HG02885 (cell line): ENCODE measurements around the gene CNOT3.
A peak's percentile ranks its signal among the peaks of the same experiment; 100 is the strongest.
"Not testable (repeated sequence)": the region's sequence is repeated elsewhere in the genome, so short reads cannot be mapped to it uniquely, and the experiment has no call there.

Experiments
- ATAC-seq: cut with Tn5 transposase; IDR thresholded peaks from one replicate; pipeline ENCODE4 v1.9.1; 2021; ENCODE audit warnings: mild to moderate bottlenecking; ENCODE audit not compliant: unreplicated experiment, poor library complexity

Gene CNOT3

DNA sequence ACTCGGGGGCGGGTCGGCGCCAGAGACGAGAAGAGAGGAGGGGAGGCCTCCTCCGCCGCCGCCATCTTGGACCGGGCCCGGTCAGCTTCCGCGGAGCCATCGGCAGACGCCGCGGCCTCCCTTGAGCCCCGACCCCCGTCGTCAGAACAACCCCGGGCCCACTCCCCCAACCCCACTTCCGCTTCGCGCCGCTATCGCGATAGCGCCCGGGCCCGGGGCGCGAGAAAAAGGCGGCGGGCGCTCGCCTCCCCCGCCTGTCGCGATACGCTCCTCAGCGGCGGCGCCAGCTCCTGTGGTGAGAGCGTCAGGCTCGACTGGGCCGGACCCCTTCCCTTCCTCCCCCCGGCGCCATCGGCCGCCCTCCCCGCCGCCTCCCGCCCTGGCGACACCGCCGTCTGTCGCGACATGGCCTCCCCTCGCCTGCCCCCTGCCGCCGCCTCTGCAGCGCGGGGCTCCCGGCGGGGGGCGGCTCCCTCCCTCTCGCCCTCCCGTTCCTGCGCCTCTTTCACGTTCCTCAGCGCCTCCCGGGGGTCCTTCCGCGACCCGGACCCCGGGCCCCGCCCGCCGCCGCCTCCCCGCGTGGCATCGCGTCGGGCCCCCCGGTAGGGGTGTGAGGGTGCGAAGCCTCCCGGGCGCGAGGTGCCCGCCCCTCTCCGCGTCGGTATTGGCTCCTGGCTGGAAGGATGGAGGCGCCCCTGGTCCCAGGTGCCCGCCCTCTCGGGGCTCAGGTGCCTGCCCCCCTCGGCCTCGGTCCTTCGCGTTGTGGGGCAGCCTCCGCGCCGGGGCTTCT, at the start of gene CNOT3:
Gene CNOT3, plus strand, starts transcription at position 64 of the 790 bp plus-strand sequence. CDS start 5,217 bp downstream, outside the sequence.
- ATAC-seq, result no peak

DNA sequence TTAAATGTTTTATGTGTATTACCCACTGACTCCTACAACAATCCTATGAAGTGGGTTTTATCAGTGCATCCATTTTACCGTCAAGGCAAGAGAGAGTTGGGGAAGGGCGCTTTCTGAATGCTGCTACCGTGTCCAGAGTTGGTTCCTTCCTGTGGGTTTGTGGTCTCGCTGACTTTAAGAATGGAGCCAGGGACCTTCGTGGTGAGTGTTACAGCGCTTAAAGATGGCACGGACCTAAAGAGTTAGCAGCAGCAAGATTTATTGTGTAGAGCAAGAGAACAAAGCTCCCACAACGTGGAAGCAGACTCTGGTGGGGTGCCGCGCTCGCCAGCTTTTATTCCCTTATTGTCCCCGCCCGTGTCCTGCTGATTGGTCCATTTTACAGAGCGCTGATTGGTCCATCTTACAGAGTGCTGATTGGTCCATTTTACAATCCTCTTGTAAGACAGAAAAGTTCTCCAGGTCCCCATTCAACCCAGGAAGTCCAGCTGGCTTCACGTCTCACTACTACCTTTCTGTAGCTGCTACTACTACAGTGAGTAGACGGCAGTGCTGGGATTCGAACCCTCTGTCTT, 43.0 kb upstream of the CNOT3 start:
- ATAC-seq, result no peak

DNA sequence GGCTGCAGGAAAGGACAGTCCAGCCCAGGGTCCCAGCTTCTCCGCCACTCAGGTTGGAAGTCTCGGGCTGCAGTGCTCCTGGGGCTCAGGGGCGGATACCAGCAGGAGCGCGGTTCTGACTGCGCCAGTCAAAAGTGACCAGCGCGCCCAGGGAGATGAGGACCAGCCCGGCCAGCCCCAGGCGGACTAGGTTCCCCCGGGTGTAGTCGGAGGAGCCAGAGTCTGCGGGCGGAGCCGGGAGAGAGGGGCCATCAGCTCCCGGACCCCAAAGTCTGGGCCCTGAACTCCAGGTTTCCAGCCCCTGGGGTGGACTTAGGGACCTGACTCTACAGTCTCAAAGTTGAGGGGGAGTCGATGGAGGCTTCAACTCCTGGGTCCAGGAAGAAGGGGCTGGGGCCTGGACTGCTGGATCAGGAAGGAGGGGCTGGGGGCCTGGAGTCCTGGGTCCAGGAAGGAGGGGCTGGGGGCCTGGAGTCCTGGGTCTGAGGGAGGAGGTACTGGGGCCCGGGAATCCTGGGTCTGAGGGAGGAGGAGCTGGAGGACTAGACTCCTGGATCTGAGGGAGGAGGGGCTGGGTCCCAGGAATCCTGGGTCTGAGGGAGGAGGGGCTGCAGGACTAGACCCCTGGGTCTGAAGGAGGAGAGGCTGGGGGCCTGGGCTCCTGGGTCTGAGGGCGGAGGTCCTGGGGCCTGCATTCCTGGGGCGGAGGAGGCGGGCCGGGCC, 42.3 kb upstream of the CNOT3 start:
- ATAC-seq, result no peak

DNA sequence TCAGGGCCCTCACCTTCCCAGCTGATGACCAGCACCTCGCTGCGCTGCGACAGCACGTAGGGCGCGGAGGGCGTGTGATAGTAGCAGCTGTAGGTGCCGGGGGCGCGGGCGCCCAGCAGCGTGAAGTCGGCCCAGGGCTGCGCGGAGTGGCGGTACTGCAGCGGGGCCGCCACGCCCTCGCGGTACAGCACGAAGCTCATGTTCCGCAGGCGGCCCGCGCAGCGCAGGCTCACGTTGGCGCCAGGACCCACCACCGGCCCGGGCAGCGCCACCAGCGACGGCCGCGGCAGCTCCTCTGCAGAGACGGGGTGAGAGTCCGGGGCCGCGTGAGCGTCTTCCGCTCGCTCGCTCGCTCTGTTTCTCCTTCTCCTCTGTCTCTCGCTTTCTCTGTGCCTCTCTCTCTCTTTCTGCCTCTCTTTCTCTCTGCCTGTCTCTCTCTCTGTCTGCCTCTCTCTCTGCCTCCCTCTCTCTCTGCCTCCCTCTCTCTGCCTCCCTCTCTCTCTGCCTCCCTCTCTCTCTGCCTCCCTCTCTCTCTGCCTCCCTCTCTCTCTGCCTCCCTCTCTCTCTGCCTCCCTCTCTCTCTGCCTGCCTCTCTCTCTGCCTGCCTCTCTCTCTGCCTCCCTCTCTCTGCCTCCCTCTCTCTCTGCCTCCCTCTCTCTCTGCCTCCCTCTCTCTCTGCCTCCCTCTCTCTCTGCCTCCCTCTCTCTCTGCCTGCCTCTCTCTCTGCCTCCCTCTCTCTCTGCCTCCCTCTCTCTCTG, 41.5 kb upstream of the CNOT3 start:
- ATAC-seq, result not testable (repeated sequence)

DNA sequence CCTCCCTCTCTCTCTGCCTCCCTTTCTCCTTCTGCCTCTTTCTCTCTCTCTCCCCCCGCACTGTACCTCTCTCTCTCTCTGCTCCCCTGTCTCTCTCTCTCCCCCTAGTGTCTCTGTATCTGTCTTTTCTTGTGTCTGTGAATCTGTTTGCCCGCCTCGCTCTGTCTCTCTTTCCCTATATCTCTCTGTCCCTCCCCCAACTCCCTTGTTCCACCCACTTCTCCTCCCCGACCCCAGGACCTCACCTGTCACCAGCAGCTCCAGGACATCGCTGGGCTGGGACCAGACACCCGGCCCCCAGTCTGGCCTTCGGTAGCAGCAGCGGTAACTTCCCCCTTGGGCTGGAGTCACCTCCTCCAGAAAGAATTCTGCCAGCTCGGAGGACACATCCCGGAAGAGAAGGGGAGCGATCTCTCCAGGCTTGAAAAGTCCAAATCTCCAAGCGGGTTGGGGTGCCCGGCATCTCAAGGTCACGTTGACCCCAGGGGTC, 40.9 kb upstream of the CNOT3 start:
- ATAC-seq, result no peak

DNA sequence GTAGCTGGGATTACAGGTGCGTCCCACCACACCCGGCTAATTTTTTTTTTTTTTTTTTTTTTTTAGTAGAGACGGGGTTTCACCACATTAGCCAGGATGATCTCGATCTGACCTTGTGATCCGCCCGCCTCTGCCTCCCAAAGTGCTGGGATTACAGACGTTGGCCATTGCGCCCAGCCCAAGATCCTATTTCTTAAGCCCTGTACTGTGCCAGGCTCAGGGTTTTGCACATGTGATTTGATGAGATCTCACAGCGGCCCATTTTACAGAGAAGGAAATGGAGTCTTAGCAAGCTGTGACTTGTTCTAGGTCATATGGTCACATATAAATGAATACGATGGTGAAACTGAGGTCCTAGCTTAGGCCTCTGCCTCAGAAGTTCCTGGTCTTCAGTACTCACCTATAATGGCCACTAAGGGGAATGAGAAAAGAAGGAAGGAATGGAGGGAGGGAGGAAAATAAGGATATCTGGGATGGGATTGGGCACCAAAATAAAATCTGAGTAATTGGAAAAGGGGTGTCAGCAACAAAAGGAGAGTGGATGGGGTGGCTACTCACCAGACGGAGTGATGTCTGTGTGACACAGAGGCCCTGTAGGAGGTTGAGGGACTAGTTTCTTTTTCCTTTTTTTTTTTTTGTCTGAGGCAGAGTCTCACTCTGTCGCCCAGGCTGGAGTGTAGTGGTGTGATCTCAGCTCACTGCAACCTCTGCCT, 38.2 kb upstream of the CNOT3 start:
- no peak for ATAC-seq

DNA sequence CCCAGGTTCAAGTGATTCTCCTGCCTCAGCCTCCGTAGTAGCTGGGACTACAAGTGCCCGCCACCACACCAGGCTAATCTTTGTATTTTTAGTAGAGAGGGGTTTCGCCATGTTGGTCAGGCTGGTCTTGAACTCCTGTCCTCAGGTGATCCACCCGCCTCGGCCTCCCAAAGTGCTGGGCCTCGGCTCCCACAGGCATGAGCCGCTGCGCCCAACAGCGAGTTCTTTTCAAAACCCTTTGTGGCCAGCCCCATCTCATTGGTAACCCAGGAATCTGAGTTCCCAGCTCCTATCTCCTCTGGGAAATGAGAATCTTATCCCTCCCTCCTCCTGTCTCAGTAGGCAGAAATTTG, 37.7 kb upstream of the CNOT3 start:
- ATAC-seq, result not testable (repeated sequence)

DNA sequence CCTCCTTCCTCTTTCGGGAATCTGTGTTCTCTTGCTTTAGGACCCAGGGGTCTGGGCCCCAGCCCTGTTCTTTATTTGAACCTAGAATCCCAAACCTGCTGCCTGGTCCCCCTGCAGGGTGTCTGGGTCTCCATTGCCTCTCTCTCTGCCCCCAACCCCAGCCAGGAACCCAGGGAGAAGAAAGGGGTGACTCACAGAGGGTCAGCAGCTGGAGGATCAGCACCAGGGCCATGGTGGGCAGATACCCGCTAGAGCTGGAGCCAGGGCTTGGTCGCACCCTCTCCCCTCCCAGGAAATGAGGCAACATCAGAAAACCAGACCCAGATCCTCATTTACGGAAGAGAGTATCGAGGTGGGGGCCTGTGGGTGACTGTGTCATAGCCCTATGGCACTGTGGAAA, 37.0 kb upstream of the CNOT3 start, which contains the start of gene OSCAR:
Gene OSCAR, minus strand, starts transcription at position 243 of the 400 bp plus-strand sequence. Its CDS starts 11 bp downstream, at position 232.
- ATAC-seq, result no peak

DNA sequence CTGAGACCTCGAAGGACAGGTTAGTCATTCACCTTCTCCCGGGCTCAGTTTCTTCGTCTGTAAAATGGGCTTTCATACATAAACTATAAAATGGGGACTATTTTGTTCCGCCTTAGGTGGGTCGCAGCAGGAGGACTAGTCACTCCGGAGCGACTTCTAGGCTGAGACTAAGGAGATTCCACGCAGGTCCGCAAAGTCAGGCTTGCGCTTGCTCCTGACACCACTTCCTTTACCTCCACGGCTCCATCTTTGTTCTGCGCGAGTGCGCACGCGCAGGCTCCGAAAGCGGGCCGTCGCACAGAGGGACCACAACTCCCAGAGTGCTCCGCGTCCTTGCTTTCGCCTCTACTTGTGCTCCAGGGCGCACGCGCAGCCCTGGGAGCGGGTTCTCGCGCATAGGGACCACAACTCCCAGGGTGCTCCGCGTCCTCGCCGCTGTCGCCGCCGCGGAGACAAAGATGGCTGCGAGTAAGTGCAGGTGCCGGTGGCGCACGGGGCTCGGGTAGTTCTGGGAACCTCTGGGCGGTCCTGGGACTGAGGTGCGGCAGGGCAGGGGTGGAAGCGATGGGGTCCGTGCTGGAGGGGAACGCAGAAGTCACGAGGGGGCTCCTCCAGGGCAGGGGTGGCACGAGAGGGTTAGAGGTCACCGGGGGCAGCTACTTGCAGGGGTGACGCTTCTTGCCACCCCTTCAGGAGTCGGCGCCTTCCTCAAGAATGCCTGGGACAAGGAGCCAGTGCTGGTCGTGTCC, 35.0 kb upstream of the CNOT3 start, which contains the start of gene NDUFA3:
Gene NDUFA3, plus strand, starts transcription at position 435 of the 749 bp plus-strand sequence. Its CDS starts 24 bp downstream, at position 459.
- ATAC-seq, result peak; percentile 99

DNA sequence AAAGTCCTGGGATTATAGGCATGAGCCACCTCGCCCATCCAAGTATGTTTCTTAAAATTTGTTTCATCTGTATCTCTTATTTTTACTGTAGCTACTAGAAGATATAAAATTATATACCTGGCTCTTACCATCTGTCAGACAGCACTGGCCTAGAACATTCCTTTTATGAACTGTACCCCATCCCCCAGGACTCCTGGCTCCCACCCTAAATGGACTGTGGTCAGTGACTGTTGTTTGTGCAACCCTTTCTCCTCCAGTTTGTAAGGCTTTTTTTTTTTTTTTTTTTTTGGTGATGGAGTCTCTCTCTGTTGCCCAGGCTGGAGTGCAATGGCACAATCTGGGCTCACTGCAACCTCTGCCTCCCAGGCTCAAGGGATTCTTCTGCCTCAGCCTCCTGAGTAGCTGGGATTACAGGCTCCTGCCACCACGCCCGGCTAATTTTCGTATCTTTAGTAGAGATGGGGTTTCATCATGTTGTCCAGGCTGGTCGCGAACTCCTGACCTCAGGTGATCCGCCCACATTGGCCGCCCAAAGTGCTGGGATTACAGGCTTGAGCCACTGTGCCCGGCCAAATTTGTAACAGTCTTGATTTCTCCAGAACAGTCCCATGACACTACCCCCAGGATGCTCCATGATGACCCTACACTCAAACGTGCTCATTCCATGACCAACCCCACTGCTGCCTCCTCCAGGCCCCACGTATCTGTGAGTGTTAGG, 32.4 kb upstream of the CNOT3 start:
- ATAC-seq, result no peak

DNA sequence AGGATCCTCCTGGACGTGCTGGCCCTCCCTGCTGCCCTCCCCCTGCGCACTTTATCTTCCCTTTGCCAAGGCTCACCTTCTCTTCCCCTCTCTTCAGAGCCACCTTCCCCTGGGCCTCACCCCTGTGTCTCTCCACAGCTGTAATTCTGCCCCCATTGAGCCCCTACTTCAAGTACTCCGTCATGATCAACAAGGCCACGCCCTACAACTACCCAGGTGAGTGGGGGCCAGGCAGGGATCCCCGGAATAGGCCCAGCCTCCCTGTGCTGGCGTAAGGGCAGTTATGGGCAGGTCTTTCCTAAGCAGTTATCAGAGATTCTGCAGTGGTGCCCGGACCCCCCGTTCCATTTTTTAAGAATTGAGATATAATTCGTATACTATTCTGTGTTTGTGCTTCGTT, 31.8 kb upstream of the CNOT3 start:
- no peak for ATAC-seq

DNA sequence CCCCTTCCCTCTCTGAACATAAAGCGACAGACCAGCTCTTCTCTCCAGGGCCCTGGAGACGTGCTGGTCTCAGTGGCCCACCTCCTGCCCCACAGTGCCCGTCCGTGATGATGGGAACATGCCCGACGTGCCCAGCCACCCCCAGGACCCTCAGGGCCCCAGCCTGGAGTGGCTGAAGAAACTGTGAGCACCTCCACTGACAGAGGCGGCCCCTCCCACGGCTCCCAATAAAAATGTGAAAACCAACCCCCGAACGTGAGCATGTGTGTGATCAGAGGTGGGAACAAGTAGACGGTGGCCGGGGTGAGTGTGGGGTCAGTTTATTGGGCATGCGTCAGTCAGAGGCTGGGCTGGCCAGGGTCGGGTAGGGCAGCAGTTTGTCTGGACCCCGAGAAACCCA, 30.8 kb upstream of the CNOT3 start:
- no peak for ATAC-seq

DNA sequence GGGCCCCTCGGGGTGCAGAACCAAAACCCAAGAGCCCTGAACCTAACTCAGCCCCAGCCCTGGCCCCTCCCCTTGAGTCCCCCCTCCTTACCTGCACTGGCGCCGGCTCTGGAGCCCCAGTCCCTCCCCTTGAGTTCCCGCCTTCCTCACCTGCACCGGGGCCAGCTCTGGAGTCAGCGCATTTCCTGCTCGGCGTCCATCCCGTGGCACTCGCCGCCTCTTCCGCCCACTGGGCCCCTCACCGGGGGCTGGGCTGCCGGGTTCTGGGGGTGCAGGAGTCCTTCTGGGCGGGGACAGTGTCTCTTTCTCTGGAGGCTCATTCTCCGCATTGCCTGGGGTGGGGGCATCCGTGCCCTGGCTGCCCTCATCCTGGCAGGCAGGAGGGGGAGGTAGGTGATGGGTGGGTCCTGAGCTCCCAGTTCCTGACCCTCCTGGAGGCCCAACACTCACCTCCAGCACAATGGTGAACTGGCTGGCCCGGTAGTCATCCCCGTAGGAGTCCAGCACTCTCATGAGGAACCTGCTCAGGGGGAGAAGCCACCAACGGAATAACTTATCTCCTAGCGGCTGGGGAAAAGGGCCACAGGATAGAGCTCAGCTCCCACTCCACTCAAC, 29.6 kb upstream of the CNOT3 start:
- ATAC-seq, result no peak

DNA sequence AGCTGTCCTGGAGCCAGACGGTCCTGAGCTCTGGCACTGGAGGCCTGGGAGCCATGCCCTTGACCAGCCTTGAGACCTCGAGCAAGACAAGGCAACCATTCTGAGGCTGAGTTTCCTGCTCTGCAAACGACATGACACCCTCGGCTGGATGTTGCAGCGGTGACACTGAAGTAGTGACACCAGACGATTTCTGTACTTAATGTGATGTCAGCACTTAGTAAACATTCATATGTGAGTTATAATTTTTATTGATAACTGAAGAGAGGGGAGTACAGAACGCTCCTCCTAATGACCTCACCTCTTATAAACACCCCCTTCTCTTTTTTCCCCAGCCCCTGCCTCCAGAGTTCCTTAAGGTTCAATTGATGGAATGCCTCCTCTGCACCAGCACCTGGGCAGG, 29.1 kb upstream of the CNOT3 start:
- no peak for ATAC-seq

DNA sequence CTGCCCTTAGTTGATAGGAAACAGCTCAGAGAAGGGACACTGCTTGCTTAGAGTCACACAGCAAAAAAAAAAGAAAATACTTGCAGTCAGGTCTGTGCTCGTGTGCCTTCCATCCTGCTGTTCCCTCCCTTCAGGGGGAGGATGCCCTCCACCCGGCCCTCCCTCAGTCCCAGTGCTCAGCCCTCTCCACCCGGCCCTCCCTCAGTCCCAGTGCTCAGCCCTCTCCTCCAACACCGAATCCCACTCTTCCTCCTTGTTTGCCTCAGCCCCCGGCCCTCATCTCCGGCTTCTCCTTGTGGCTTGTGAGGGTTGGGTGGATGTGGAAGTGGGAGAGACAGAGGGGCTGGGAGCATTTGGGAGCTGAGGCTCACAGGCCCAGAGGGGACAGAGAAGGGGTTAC, 27.9 kb upstream of the CNOT3 start:
- ATAC-seq, result no peak

DNA sequence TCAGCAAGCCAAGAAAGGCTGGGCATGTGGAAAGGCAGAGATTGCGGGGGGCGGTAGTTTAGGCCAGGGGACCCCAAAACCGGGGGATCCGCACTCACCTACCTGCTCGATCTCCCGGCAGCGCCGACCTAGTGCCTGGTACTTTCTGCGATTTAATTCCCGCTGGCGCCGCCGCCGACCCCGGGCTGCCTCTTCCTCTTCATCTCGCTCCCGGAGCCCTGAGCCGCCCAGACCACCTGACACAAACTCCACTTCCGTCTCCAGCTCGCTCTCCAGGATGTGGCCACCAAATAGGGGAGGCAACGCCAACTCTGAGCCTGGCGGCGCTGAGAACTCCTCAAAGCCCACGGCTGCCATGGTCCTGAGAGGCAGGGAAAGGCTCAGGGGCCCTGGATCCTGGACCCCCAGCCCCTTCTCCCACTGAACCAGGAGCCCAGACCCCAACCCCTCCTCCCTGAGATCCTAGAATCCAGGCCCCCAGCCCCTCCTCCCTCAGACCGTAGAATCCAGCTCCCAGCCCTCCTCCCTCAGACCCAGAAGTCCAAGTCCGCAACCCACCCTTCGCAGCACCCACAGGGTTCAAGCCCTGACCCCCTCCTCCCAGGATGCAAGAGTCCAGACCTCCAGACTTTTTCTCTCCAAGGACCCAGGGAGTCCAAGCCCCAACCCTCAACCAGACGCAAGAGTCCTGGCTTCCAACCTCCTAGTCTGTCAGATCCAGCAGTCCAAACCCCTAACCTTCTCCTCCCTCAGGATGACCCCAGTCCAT, 23.0 kb upstream of the CNOT3 start:
- peak; percentile 33 for ATAC-seq
